Measurements from ENCODE around the gene ADAP2. TPM values are rescaled to one million over a fixed set of nuclear protein-coding genes. Genes with fewer than 3 reads are reported as not detected.
"Not testable (repeated sequence)": the region's sequence is repeated elsewhere in the genome, so short reads cannot be mapped to it uniquely, and the experiment has no call there.

The ADAP2 gene
- total and polyA plus RNA-seq, 12 donors: 1.2 to 17.9 (median 4.0) TPM

DNA sequence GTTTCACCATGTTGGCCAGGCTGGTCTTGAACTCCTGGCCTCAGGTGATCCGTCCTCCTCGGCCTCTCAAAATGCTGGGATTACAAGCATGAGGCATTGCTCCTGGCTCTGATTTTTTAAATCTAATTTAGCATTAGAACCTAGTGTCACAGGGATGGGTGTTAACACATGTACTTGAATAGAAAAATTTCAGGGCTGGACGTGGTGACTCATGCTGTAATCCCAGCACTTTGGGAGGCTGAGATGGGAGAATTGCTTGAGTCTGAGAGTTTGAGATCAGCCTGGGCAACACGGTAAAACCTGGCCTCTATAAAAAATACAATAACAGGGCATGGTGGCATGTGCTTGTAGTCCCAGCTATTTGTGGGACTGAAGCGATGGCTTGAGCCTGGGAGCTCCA, 43.1 kb downstream of the ADAP2 start:
- intact Hi-C loops (cut with DNase I): no loop called here

DNA sequence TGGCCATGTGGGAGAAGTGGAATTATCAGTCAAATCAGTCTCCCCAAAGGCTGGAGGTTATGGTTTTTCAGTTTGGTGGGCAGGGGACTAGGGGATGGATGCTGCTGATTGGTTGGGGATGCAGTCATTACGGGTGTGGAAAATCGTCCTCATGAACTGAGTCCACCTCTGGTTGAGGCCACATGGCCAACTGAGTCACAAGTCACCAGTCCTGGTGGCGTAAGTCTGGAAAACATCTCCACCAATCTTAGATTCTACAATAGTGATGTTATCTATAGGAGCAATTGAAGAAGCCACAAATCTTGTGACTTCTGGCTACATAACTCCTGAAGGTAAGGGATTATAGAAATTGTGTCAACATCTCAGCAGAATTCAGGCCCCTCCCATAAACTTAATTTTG, 43.9 kb downstream of the ADAP2 start:
- peaks cover 0 to 44% (median 0%) of the 10 kb centered on the region in 9 donors for H3K4me1 ChIP-seq
- no peak for ATAC-seq
- TF ChIP-seq, protein P1, sequence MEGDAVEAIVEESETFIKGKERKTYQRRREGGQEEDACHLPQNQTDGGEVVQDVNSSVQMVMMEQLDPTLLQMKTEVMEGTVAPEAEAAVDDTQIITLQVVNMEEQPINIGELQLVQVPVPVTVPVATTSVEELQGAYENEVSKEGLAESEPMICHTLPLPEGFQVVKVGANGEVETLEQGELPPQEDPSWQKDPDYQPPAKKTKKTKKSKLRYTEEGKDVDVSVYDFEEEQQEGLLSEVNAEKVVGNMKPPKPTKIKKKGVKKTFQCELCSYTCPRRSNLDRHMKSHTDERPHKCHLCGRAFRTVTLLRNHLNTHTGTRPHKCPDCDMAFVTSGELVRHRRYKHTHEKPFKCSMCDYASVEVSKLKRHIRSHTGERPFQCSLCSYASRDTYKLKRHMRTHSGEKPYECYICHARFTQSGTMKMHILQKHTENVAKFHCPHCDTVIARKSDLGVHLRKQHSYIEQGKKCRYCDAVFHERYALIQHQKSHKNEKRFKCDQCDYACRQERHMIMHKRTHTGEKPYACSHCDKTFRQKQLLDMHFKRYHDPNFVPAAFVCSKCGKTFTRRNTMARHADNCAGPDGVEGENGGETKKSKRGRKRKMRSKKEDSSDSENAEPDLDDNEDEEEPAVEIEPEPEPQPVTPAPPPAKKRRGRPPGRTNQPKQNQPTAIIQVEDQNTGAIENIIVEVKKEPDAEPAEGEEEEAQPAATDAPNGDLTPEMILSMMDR (IDR thresholded peaks at IDR 0.05): no peak
- WGBS, 2 donors: 87 to 94% methylated on average over 3 of the region's 3 CpGs
- no peak overlapping the region for H3K27ac ChIP-seq
- intact Hi-C loops (cut with DNase I): no loop called here
- H3K27me3 ChIP-seq: no peaks in the 10 kb centered on the region
- no peak overlapping the region for H3K4me3 ChIP-seq
- H3K9me3 ChIP-seq: no peaks in the 10 kb centered on the region
- no peak for DNase-seq
- H3K36me3 ChIP-seq: peaks cover 0 to 7% (median 0%) of the 10 kb centered on the region in 9 donors

More for the DNA sequence above, 43.1 kb downstream of the ADAP2 start:
- WGBS, 2 donors: 81 to 88% methylated on average over 5 of the region's 5 CpGs
- TF ChIP-seq, protein P1 (IDR thresholded peaks at IDR 0.05): no peak
- Histone ChIP-seq H3K9me3 (no peaks in the 10 kb centered on the region), H3K4me3 (no peak overlapping the region), H3K27ac (no peak overlapping the region), H3K27me3 (no peaks in the 10 kb centered on the region), H3K4me1 (peaks cover 0 to 43% (median 0%) of the 10 kb centered on the region in 9 donors), H3K36me3 (peaks cover 0 to 7% (median 0%) of the 10 kb centered on the region in 9 donors)
- no peak for ATAC-seq
- no peak for DNase-seq

DNA sequence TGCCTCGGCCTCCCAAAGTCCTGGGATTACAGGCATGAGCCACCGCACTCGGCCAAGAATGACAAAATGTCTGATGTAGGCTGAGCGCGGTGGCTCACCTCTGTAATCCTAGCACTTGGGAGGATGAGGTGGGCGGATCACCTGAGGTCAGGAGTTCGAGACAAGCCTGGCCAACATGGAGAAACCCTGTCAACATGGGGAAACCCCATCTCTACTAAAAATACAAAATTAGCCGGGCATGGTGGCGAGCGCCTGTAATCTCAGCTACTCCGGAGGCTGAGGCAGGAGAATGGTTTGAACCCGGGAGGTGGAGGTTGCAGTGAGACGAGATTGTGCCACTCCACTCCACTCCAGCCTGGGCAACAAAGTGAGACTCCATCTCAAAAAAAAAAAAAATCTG, 46.2 kb downstream of the ADAP2 start:
- Histone ChIP-seq H3K4me1 (peaks cover 0 to 40% (median 5%) of the 10 kb centered on the region in 9 donors), H3K27ac (peak overlapping the region in 4 of 10 donors; percentile 14 to 99 (median 20)), H3K4me3 (peak overlapping the region in 1 of 10 donors; percentile 92)
- intact Hi-C loops (cut with DNase I); DNase-seq; H3K36me3 ChIP-seq; H3K27me3 ChIP-seq; H3K9me3 ChIP-seq; ATAC-seq: not testable (repeated sequence)
- WGBS, 2 donors: 94 to 95% methylated on average over 13 of the region's 13 CpGs

DNA sequence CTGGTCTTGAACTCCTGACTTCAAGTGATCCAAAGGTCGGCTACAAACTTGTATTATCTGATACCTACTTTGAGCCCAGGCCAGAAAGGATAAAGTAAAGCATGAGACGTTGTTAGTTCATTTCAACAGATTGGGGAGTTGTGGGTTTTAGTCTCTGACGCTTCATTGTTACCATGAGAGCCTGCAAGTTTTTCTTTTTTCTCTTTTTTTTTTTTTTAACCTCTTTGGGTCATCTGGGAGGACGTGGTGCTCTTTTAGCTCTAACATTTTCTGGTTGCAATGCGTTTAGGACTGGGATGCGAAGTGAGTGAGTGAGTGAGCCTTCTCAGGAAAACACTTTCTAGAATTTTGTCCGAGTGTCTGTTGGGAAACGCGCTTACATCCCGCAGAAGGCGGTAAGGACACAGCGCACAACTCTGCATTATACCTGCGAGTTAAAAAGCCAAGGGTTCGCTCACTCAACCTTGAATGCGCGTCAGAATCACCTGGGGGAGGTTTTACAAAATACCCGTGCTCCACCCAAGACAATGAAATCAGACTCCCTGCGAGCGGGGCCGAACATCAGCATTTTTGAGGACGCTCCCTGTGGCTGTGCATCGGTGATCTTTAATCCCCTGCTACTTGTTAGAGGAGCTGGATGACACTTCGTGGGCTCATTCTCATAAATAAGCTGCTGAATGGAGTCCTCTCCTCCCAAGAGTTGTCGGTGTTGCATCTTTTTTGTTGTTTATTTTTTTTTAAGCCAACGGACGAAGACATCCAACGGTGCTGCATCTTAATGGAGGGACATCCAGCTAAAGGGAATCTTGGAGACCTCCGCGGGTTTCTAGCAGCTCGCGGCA, 48.5 kb downstream of the ADAP2 start:
- Histone ChIP-seq H3K27me3 (no peaks in the 10 kb centered on the region), H3K36me3 (peaks cover 0 to 8% (median 0%) of the 10 kb centered on the region in 9 donors), H3K27ac (peak overlapping the region; percentile 80 to 99 (median 94)), H3K4me3 (peak overlapping the region; percentile 56 to 92 (median 71)), H3K9me3 (peaks cover 0 to 4% (median 0%) of the 10 kb centered on the region in 11 donors), H3K4me1 (peaks cover 0 to 49% (median 7%) of the 10 kb centered on the region in 9 donors)
- TF ChIP-seq, protein P1 (IDR thresholded peaks at IDR 0.05): no peak
- peak in 5 of 8 donors; percentile 2 to 37 (median 29) for ATAC-seq
- WGBS, 2 donors: 16 to 20% methylated on average over 31 of the region's 31 CpGs
- DNase-seq: no peak
- intact Hi-C loops (cut with DNase I): loop anchor here in 5 of 10 donors (5.0 kb wide), 2 partner anchors 37 to 63 kb away; partner anchors contain the start of gene TEFM (in 5 of the 5)
